NCI-H1105 (cell line): Measurements from ENCODE around the gene MED13.
"Not testable (repeated sequence)": the region's sequence is repeated elsewhere in the genome, so short reads cannot be mapped to it uniquely, and the experiment has no call there.

Experiments
- DNase-seq: peaks from one replicate; lab custom pipeline; 2025; lab: John Stamatoyannopoulos, UW

MED13 gene

GRCh38 chr17:61908292-61909037 lies 156.6 kb downstream of the MED13 start:
- no peak for DNase-seq

- no peak for DNase-seq
Observed at GRCh38 chr17:61907361-61907760, 157.7 kb downstream of the MED13 start.

GRCh38 chr17:61904094-61904710 lies 160.9 kb downstream of the MED13 start:
- no peak for DNase-seq

GRCh38 chr17:61903251-61903650 lies 161.8 kb downstream of the MED13 start:
- DNase-seq, result no peak

- no peak for DNase-seq
Observed at GRCh38 chr17:61897548-61898180, 167.4 kb downstream of the MED13 start.

- no peak for DNase-seq
Observed at GRCh38 chr17:61895391-61895790, 169.7 kb downstream of the MED13 start.

- not testable (repeated sequence) for DNase-seq
Observed at GRCh38 chr17:61894310-61894709, 170.8 kb downstream of the MED13 start.
